IMR-90 (cell line): ENCODE results near the gene TMEM200A.

ENCODE experiments used
- CEBPB ChIP-seq: IDR thresholded peaks from 2 replicates; pipeline ENCODE4 v1.6.1; 2012; ENCODE audit warnings: low read depth, low read length, improper control_type of control experiment
- CHD1 ChIP-seq: IDR thresholded peaks from 2 replicates; pipeline ENCODE4 v1.6.1; 2012; ENCODE audit warnings: low read depth, low read length, improper control_type of control experiment
- CTCF ChIP-seq: conservative IDR thresholded peaks from 2 replicates; pipeline ENCODE4 v1.5.1; 2012; ENCODE audit warnings: mild to moderate bottlenecking, low read depth, low read length, improper control_type of control experiment
- MAFK ChIP-seq: IDR thresholded peaks from 2 replicates; pipeline ENCODE4 v1.6.1; 2012; ENCODE audit warnings: low read depth, low read length, improper control_type of control experiment
- POLR2A ChIP-seq: IDR thresholded peaks from 2 replicates; pipeline ENCODE4 v1.6.1; 2012; ENCODE audit warnings: mild to moderate bottlenecking, low read depth, low read length
- RAD21 ChIP-seq: IDR thresholded peaks from 2 replicates; pipeline ENCODE4 v1.6.1; 2012; ENCODE audit warnings: low read length, improper control_type of control experiment
- USF2 ChIP-seq: fragments of 150-350 bp; IDR thresholded peaks from 2 replicates; pipeline ENCODE4 v1.6.1; 2017; ENCODE audit warnings: mild to moderate bottlenecking, antibody characterized with exemption, low read length, low read depth

GRCh38 chr6:130405549-130405948, 39.7 kb downstream of the TMEM200A start:
- TF ChIP-seq RAD21 (no peak), CTCF (no peak), USF2 (no peak), CHD1 (no peak), POLR2A (no peak), MAFK (no peak), CEBPB (no peak)
